Stimulated activated effector memory CD8-positive, alpha-beta T cell treated with anti-CD3 and anti-CD28 coated beads, Interleukin-12 subunit alpha, Interleukin-12 subunit beta, amount 100 ng/mL, for 72 hours (primary cell): Measurements from ENCODE around the gene FAM53A.
"Not testable (repeated sequence)": the region's sequence is repeated elsewhere in the genome, so short reads cannot be mapped to it uniquely, and the experiment has no call there.

ENCODE experiments used
- ATAC-seq: fragments of 150-1000 bp; cut with Tn5 transposase; 2 replicates; pipeline ENCODE4 v1.10.0; 2021
- DNase-seq, 2 donors: peaks; one replicate each; pipeline ENCODE4 v3.0.0; 2021 to 2022; ENCODE audit warnings: low spot score in 2 of 2
- H3K27ac Mint-ChIP-seq: one replicate; pipeline ENCODE4 v1.8.0; 2022; ENCODE audit warnings: mild to moderate bottlenecking, mixed read lengths
- H3K36me3 Mint-ChIP-seq: one replicate; pipeline ENCODE4 v1.8.0; 2022; ENCODE audit warnings: mild to moderate bottlenecking, mixed read lengths
- H3K4me1 Mint-ChIP-seq: one replicate; pipeline ENCODE4 v1.8.0; 2022; ENCODE audit warnings: mixed read lengths
- H3K4me3 Mint-ChIP-seq: one replicate; pipeline ENCODE4 v1.8.0; 2022; ENCODE audit warnings: mild to moderate bottlenecking, mixed read lengths
- H3K9me3 Mint-ChIP-seq: one replicate; pipeline ENCODE4 v1.8.0; 2022; ENCODE audit warnings: mixed read lengths

Gene FAM53A

GRCh38 chr4:1706358-1706757 is 22.2 kb upstream of the FAM53A start:
- no peak for ATAC-seq
- no peak for DNase-seq

GRCh38 chr4:1705732-1706131 is 21.6 kb upstream of the FAM53A start:
- H3K4me1 Mint-ChIP-seq: peaks cover 39% of the 10 kb centered on the region
- H3K9me3 Mint-ChIP-seq: no peaks in the 10 kb centered on the region
- DNase-seq (no peak), ATAC-seq (no peak)
- H3K4me3 Mint-ChIP-seq: no peak overlapping the region
- H3K36me3 Mint-ChIP-seq: peaks cover 100% of the 10 kb centered on the region
- H3K27ac Mint-ChIP-seq: no peak overlapping the region

More at GRCh38 chr4:1706358-1706757, 22.2 kb upstream of the FAM53A start:
- no peaks in the 10 kb centered on the region for H3K9me3 Mint-ChIP-seq
- H3K36me3 Mint-ChIP-seq: peaks cover 100% of the 10 kb centered on the region
- H3K4me1 Mint-ChIP-seq: peaks cover 46% of the 10 kb centered on the region
- no peak overlapping the region for H3K27ac Mint-ChIP-seq
- no peak overlapping the region for H3K4me3 Mint-ChIP-seq

GRCh38 chr4:1703867-1704266 is 19.8 kb upstream of the FAM53A start:
- Mint-ChIP-seq H3K9me3 (no peaks in the 10 kb centered on the region), H3K36me3 (peaks cover 100% of the 10 kb centered on the region), H3K4me1 (peaks cover 22% of the 10 kb centered on the region), H3K27ac (peak overlapping the region; percentile 23), H3K4me3 (no peak overlapping the region)
- DNase-seq (no peak), ATAC-seq (no peak)

- peaks cover 100% of the 10 kb centered on the region for H3K36me3 Mint-ChIP-seq
- not testable (repeated sequence) for H3K4me3 Mint-ChIP-seq, ATAC-seq, H3K9me3 Mint-ChIP-seq, DNase-seq, H3K27ac Mint-ChIP-seq
- peaks cover 15% of the 10 kb centered on the region for H3K4me1 Mint-ChIP-seq
These were observed 17.6 kb upstream of the FAM53A start for GRCh38 chr4:1701671-1702070.

- Mint-ChIP-seq H3K4me3 (no peak overlapping the region), H3K27ac (no peak overlapping the region), H3K4me1 (no peaks in the 10 kb centered on the region), H3K36me3 (peaks cover 100% of the 10 kb centered on the region), H3K9me3 (no peaks in the 10 kb centered on the region)
- ATAC-seq: no peak
- no peak for DNase-seq
These were observed 11.8 kb upstream of the FAM53A start for GRCh38 chr4:1695913-1696312.

- H3K36me3 Mint-ChIP-seq: peaks cover 97% of the 10 kb centered on the region
- peak; percentile 63 to 82 for DNase-seq
- H3K27ac Mint-ChIP-seq: no peak overlapping the region
- H3K9me3 Mint-ChIP-seq: no peaks in the 10 kb centered on the region
- H3K4me1 Mint-ChIP-seq: no peaks in the 10 kb centered on the region
- peak; percentile 94 for ATAC-seq
- H3K4me3 Mint-ChIP-seq: no peak overlapping the region
These were observed 9.2 kb upstream of the FAM53A start for GRCh38 chr4:1693131-1693896.

- no peak overlapping the region for H3K27ac Mint-ChIP-seq
- H3K9me3 Mint-ChIP-seq: no peaks in the 10 kb centered on the region
- no peak for ATAC-seq
- no peak for DNase-seq
- peaks cover 83% of the 10 kb centered on the region for H3K36me3 Mint-ChIP-seq
- H3K4me1 Mint-ChIP-seq: no peaks in the 10 kb centered on the region
- H3K4me3 Mint-ChIP-seq: no peak overlapping the region
These were observed 7.7 kb upstream of the FAM53A start for GRCh38 chr4:1691737-1692373.

- peaks cover 71% of the 10 kb centered on the region for H3K36me3 Mint-ChIP-seq
These were observed 6.6 kb upstream of the FAM53A start for GRCh38 chr4:1690698-1691097.

GRCh38 chr4:1686440-1687036 is 2.4 kb upstream of the FAM53A start:
- DNase-seq (no peak), ATAC-seq (no peak)
- H3K36me3 Mint-ChIP-seq: peaks cover 30% of the 10 kb centered on the region
- peaks cover 9% of the 10 kb centered on the region for H3K4me1 Mint-ChIP-seq
- no peak overlapping the region for H3K4me3 Mint-ChIP-seq
- no peaks in the 10 kb centered on the region for H3K9me3 Mint-ChIP-seq
- peak overlapping the region; percentile 26 for H3K27ac Mint-ChIP-seq

More at GRCh38 chr4:1690698-1691097, 6.6 kb upstream of the FAM53A start:
- no peak for DNase-seq
- no peak for ATAC-seq
- no peak overlapping the region for H3K27ac Mint-ChIP-seq
- no peak overlapping the region for H3K4me3 Mint-ChIP-seq
- H3K4me1 Mint-ChIP-seq: no peaks in the 10 kb centered on the region
- no peaks in the 10 kb centered on the region for H3K9me3 Mint-ChIP-seq

GRCh38 chr4:1685235-1686150 is 1.4 kb upstream of the FAM53A start:
- H3K27ac Mint-ChIP-seq: no peak overlapping the region
- ATAC-seq (no peak), DNase-seq (peak in 1 of 2 donors; percentile 56)
- no peak overlapping the region for H3K4me3 Mint-ChIP-seq
- no peaks in the 10 kb centered on the region for H3K9me3 Mint-ChIP-seq
- H3K36me3 Mint-ChIP-seq: peaks cover 19% of the 10 kb centered on the region
- peaks cover 9% of the 10 kb centered on the region for H3K4me1 Mint-ChIP-seq

- Mint-ChIP-seq H3K4me3 (peak overlapping the region; percentile 14), H3K27ac (no peak overlapping the region), H3K9me3 (no peaks in the 10 kb centered on the region), H3K36me3 (peaks cover 11% of the 10 kb centered on the region), H3K4me1 (peaks cover 9% of the 10 kb centered on the region)
- DNase-seq (peak; percentile 97 to 98), ATAC-seq (no peak)
These were observed 557 bp upstream of the FAM53A start for GRCh38 chr4:1684506-1685234.

GRCh38 chr4:1683261-1683735 is 815 bp downstream of the FAM53A start:
- ATAC-seq (no peak), DNase-seq (no peak)
- peak overlapping the region; percentile 68 for H3K4me3 Mint-ChIP-seq
- peaks cover 9% of the 10 kb centered on the region for H3K4me1 Mint-ChIP-seq
- no peaks in the 10 kb centered on the region for H3K36me3 Mint-ChIP-seq
- peak overlapping the region; percentile 37 for H3K27ac Mint-ChIP-seq
- H3K9me3 Mint-ChIP-seq: no peaks in the 10 kb centered on the region

GRCh38 chr4:1682860-1683259 is 1.3 kb downstream of the FAM53A start:
- Mint-ChIP-seq H3K4me1 (peaks cover 9% of the 10 kb centered on the region), H3K4me3 (peak overlapping the region; percentile 68), H3K27ac (peak overlapping the region; percentile 37), H3K36me3 (no peaks in the 10 kb centered on the region), H3K9me3 (no peaks in the 10 kb centered on the region)
- no peak for ATAC-seq
- DNase-seq: no peak

- no peak overlapping the region for H3K27ac Mint-ChIP-seq
- ATAC-seq: no peak
- no peak for DNase-seq
- no peaks in the 10 kb centered on the region for H3K9me3 Mint-ChIP-seq
- H3K4me3 Mint-ChIP-seq: no peak overlapping the region
- no peaks in the 10 kb centered on the region for H3K36me3 Mint-ChIP-seq
- peaks cover 6% of the 10 kb centered on the region for H3K4me1 Mint-ChIP-seq
These were observed 5.9 kb downstream of the FAM53A start for GRCh38 chr4:1678244-1678643.
